Right ventricle myocardium inferior (tissue), 1 donor: Measurements from ENCODE around the gene GRIA3. TPM values are rescaled to one million over a fixed set of nuclear protein-coding genes. Genes with fewer than 3 reads are reported as not detected.
"Not testable (repeated sequence)": the region's sequence is repeated elsewhere in the genome, so short reads cannot be mapped to it uniquely, and the experiment has no call there.

Experiments used
- ATAC-seq: fragments of 200-7000 bp; cut with Tn5 transposase; one replicate; pipeline ENCODE4 v1.9.1; 2020; ENCODE audit warnings: mild to moderate bottlenecking, moderate library complexity
- DNase-seq: peaks from one replicate; pipeline ENCODE4 v3.0.0; 2021; ENCODE audit errors: missing footprints
- intact Hi-C: fragments of 100-400 bp; cut with DNase I; formaldehyde crosslinking; loops from one replicate; pipeline ENCODE4 v1.11.0; 2022
- total RNA-seq: library from RNA; stranded (reverse); fragmentation: NEBNext Ultra II Directional; extraction: Animal tissue kit (Norgen Biotek cat#: 25700); gene quantifications from one replicate; pipeline ENCODE4 v1.2.1, GENCODE V29; 2021
- donor health status: DM: no; HTN: yes; CAD: no; lungs with severe emphysema.

The GRIA3 gene
- total RNA-seq, 1 donor from 2014 or later = 0.73 TPM

DNA sequence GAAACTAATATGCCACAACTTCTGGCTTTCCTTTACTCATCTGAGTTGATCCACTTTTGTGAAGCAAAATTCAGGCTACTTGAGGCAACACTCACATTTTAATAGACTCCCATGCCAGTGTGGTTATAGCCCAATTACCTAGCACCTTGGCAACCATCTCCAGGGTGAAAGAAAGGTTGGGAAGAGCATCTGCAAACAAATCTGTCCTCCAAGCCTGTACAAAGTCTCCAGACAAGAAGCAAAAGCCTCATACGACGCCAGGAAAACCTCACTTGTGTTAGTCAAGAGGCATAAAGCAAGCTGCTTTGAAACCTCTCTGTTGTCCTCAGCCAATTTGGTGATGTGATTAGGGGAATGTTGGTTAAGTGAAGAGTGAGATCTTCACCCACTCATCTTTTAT, 302.2 kb downstream of the GRIA3 start:
- DNase-seq = no peak
- intact Hi-C loops = no loop called here
- ATAC-seq = no peak

DNA sequence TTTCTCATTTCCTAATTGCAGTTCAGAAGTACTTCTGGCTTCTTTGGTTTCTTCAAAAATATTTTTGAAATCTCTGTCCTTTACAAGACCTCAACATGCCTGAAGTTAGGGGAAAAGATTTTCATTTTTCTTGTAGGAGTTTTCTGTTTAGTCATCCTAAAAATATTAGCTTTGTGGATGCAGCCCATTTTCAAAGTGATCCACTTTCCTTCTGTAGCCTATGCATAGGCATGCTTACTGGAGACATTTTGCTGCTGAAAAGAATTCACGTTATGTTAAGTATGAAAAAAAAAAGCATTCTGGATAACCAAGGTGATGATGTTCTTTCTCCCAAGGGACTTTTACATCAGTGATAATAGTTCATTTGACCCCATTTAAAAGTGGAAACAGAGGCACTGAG, 303.2 kb downstream of the GRIA3 start:
- DNase-seq (no peak), ATAC-seq (no peak)
- intact Hi-C loops = no loop called here

DNA sequence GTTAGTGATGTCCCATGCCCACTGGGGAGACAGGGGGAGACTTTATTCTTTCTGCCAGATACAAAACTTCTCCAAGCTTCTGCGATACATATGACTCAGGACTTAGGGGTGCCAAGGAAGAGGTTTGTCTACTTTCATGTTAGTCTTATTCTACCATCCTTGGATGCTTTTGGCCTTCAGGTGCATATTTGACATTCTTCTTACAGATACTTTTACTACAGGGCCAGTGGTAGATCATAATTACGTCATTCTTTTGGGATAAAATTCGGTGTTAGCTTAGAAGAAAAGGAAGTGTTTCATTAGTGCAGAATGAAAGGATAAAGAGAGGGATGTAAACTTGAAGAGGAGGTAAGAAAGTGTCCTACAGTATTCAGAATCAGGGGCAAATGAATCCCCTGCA, 303.6 kb downstream of the GRIA3 start:
- intact Hi-C loops = no loop called here
- no peak for DNase-seq
- ATAC-seq = no peak

DNA sequence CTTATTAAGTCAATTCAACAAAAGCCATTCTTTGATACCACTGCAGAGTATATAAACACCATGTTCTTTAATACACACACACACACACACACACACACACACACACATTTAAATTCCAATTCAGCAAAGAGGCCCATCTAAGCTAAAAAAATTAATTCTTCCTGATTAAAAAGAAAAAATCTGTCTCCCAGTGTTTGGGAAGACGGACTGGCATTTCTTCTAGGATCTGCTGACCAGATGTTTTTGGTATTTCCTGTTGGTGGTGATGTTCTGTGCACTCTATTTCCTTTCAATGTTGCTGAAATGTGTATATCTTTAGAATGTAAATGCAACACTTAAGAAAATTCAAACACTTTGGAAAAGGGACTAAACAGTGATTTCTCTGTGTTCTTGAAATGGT, 304.9 kb downstream of the GRIA3 start:
- intact Hi-C loops = no loop called here
- DNase-seq (no peak), ATAC-seq (no peak)

DNA sequence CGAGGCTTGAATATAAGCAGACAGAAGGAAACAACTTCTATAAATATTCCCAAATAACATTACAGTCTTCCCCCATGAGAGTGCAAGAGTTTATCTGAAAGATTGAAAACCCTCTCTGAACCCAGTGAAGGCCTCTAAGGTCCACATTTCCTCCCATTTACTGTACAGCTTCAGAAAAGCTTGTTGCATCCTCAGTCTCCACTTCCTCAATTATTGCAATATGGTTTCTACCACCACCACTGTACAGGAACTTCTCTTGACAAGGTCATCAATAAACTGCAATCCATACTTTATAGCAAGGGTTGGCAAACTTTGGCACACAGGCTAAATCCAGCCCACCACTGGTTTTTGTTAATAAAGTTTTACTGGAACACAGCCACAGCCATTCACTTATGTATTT, 309.8 kb downstream of the GRIA3 start:
- intact Hi-C loops = no loop called here
- ATAC-seq = no peak
- no peak for DNase-seq

DNA sequence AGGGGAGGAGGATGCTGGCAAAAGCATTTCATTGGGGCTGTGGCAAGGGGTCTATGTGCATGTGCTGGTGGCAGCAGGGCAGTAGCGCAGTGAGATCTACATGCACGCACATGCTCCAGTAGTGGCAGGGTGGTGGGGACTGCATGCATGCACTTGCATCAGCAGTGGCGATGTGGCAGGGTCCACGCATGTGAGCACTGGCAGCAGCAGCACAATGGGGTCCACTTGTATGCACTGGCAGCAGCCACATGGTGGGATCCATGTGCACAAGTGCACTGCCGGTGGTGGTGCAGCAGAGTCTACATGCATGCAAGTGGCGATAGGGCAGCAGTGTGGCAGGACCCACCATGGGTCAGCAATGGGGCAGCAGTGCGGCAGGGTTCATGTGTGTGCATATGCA, 315.7 kb downstream of the GRIA3 start:
- ATAC-seq = no peak
- intact Hi-C loops = no loop called here

DNA sequence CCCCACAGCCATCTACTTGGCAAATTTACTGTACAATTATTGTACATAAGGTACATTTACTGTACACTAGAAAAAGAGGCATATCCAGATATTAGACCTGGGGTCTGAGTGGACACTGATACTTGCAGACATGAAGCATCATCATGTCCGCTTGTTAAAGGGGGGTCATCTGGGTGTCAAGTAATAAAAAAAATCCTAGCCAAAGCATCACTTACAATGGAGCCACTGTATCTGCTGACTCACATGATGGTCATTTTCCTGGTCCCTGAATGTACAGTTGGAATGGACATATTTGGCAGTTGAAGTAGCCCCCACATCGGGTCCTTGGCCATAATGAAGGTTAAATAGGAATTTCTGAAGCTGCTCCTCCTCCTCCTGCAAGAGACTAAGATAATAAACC, 320.0 kb downstream of the GRIA3 start:
- intact Hi-C loops = no loop called here
- no peak for DNase-seq

More for the DNA sequence above, 315.7 kb downstream of the GRIA3 start:
- DNase-seq = no peak

DNA sequence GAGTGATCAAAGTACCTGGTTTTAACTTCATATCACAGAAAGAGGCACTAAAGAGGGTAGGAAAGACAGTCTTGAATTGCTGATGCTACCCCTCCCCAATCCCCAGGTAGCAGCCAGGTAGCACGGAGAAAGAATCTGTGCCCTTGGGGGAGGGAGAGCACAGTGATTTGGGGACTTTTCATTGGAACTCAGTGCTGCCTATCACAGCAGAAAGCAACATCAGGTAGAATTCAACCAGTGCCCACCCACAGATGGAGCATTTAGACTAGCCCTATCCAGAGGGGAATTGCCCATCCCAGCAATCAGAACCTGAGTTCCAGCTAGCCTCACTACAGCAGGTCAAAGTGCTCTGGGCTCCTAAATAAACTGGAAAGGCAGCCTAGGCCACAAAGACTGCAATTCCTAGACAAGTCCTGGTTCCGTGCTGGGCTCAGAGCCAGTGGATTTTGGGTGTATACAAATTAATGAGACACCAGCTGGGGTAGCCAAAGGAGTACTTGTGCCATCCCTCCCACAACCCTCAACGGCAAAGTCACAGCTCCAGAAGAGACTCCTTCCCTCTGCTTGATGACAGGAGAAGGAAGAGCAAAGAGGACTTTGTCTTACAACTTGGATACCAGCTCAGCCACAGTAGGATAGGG, 320.7 kb downstream of the GRIA3 start:
- no peak for ATAC-seq
- DNase-seq = no peak
- intact Hi-C loops = no loop called here

More for the DNA sequence above, 320.0 kb downstream of the GRIA3 start:
- ATAC-seq = no peak

DNA sequence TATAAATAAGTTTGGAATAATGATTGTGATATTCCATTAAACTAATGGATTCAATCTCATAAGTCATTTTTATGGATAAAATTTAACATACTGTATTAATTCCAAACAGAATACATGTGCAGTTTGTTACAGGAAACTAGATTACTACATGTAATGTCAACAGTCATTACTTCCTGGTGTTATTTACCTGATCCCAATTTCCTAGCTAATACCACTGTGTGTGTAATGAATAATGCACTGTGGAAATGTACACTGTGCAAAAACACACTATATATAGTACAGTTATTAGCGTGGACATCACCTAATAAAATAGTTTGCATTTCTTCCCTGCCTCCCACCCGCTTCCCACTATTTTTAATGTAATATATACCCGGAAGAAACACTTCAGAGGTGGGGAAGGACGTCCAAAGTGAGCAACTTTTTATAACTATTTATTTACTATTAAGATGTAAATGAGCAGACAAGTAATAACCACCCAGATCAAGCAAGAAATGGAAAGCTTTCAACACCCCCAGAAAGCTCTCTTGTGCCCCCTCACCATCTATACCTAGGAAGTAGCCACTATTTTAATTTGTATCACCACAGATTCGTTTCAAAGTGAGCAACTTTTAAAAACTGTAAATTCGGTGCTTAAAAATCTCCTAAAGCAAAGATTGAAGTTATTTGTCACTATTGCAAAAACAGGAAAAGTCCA, 329.7 kb downstream of the GRIA3 start:
- intact Hi-C loops = no loop called here
- no peak for ATAC-seq

DNA sequence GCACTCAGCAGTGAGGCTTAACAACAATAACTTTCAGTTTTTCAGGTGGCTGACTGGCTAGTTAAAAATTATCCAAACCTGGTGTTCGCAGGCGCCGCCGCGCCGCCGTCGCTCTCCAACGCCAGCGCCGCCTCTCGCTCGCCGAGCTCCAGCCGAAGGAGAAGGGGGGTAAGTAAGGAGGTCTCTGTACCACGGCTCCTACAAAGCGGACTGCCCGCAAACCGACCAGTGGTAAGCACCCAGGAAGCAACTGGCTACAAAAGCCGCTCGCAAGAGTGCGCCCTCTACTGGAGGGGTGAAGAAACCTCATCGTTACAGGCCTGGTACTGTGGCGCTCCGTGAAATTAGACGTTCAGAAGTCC, 330.2 kb downstream of the GRIA3 start:
- ATAC-seq, DNase-seq, intact Hi-C loops: not testable (repeated sequence)

More for the DNA sequence above, 329.7 kb downstream of the GRIA3 start:
- DNase-seq = no peak

DNA sequence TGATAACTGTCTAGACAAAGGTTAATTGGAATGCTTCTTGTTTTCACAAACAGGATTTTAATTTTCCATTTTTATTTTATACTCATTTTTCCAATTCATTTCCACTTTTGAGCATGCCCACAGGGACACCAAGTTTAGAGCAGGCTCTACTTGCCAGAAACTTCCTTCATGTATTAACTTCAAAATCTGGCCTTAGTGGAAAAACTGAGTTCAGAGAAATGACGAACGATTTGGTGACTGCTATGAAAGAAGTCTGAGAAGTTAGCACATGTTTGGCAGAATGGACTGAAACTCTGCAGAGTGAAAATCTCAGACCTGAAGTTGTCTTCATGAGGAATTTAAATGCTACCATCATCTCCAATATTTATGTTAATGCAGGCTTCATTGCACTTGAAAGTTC, 334.7 kb downstream of the GRIA3 start:
- DNase-seq (no peak), ATAC-seq (no peak)
- intact Hi-C loops = no loop called here

DNA sequence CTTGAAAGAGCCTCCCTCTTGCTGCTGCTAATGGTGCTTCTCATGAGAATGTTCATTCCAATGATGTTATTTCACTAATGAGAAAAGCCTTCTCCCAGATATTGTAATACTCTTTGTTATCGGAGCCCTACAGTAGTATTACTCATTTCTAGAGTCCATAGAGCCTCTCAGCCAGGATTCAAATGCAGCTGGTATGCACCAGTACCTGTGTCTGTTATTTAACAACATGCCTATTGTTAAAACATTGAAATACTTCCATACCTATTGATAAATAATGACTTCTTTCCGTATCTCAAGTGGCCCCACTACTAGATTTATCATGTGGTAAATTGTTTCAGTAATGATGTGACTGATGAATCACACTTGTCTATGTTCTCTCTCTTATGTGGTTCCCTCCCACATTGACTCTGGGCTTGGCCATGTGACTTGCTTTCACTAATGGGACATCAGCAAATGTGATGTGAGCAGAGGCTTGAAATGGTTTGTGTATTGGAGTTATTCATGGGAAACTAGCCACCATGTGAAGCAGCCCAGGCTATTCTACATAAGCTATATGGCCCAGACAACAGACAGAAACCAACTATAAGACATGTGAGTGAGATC, 341.1 kb downstream of the GRIA3 start:
- DNase-seq (no peak), ATAC-seq (no peak)
- intact Hi-C loops = no loop called here

DNA sequence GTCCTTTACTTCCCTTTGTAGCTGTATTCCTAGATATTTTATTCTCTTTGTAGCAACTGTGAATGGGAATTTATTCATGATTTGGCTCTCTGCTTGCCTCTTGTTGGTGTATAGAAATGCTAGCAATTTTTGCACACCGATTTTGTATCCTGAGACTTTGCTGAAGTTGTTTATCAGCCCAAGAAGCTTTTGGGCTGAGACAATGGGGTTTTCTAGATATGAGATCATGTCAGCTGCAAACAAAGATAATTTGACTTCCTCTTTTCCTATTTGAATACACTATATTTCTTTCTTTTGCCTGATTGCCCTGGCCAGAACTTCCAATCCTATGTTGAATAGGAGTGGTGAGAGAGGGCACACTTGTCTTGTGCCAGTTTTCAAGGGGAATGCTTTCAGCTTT, 346.6 kb downstream of the GRIA3 start:
- intact Hi-C loops = not testable (repeated sequence)

More for the DNA sequence above, 346.6 kb downstream of the GRIA3 start:
- not testable (repeated sequence) for ATAC-seq, DNase-seq
